Gastrocnemius medialis (tissue), 4 donors: ENCODE measurements around the gene ANGPTL7. TPM values are rescaled to one million over a fixed set of nuclear protein-coding genes. Genes with fewer than 3 reads are reported as not detected.

Experiments
- ATAC-seq, 2 donors: fragments of 150-250 bp; one replicate each; pipeline ENCODE4 v1.9.1; 2016
- DNase-seq, 2 donors: peaks; one replicate each; pipeline ENCODE4 v3.0.0-alpha.2; 2019
- H3K27ac ChIP-seq, 4 donors: fragments of 200-600 bp; sonication (generic); 1 replicate in 1 of 4; 2 replicates in 3 of 4; pipeline ENCODE4 v1.5.1; 2016 to 2018; ENCODE audit warnings: mild to moderate bottlenecking in 2 of 4, moderate library complexity in 1 of 4
- H3K27me3 ChIP-seq, 3 donors: fragments of 200-600 bp; sonication (generic) in 2 of 3; 1 replicate in 1 of 3; 2 replicates in 2 of 3; pipeline versions ENCODE4 v1.5.1 to v1.6.0; 2016 to 2019; ENCODE audit warnings: mild to moderate bottlenecking in 1 of 3, moderate library complexity in 1 of 3
- H3K36me3 ChIP-seq, 2 donors: fragments of 200-600 bp; sonication (generic) in 1 of 2; one replicate each; pipeline ENCODE4 v1.5.1; 2017 to 2018
- H3K4me1 ChIP-seq, 2 donors: fragments of 200-600 bp; sonication (generic) in 1 of 2; one replicate each; pipeline ENCODE4 v1.5.1; 2016 to 2017; ENCODE audit warnings: mild to moderate bottlenecking in 2 of 2
- H3K4me3 ChIP-seq, 4 donors: fragments of 200-600 bp; sonication (generic) in 3 of 4; 1 replicate in 1 of 4; 2 replicates in 3 of 4; pipeline ENCODE4 v1.5.1; 2016 to 2019; ENCODE audit warnings: mild to moderate bottlenecking in 2 of 4
- H3K9me3 ChIP-seq, 3 donors: fragments of 200-600 bp; sonication (generic) in 2 of 3; 1 replicate in 1 of 3; 2 replicates in 2 of 3; pipeline ENCODE4 v1.5.1; 2016 to 2019
- CTCF ChIP-seq, 5 experiments: fragments of 450-650 bp in 3 of 5; fragments of 200-600 bp in 2 of 5; sonication (generic) in 2 of 5; IDR thresholded peaks in 4 of 5; conservative IDR thresholded peaks in 1 of 5; 1 replicate in 4 of 5; 2 replicates in 1 of 5; pipeline ENCODE4 v1.5.1; 2016 to 2019; ENCODE audit warnings: antibody characterized with exemption in 5 of 5, mild to moderate bottlenecking in 3 of 5, moderate library complexity in 3 of 5
- POLR2A ChIP-seq, 2 donors: fragments of 450-650 bp; IDR thresholded peaks; one replicate each; pipeline ENCODE4 v1.6.1; 2017; ENCODE audit warnings: antibody characterized with exemption in 2 of 2, mild to moderate bottlenecking in 2 of 2, moderate library complexity in 2 of 2
- in situ Hi-C, 4 donors: fragments of 200-750 bp; cut with MboI; loops; one replicate each; pipeline versions ENCODE4 v1.15.0 to v1.8.0; 2017; ENCODE audit warnings: low sequenced_read_pairs in 4 of 4
- intact Hi-C: fragments of 100-400 bp; cut with DNase I; formaldehyde crosslinking; loops from one replicate; pipeline ENCODE4 v1.15.1; 2023; ENCODE audit warnings: low total_unique reads
- total RNA-seq, 4 donors: library from RNA; depleted of rRNA; stranded (reverse); fragments of >200 nt; gene quantifications; one replicate each; pipeline versions ENCODE4 v1.1.0 to v1.2.3, GENCODE V29; 2016

The ANGPTL7 gene
- total RNA-seq, 4 donors from 2014 or later: 0.56 to 30.7 (median 3.3) TPM

- no peaks in the 10 kb centered on the region for H3K4me1 ChIP-seq
- H3K36me3 ChIP-seq: peaks cover 0 to 86% of the 10 kb centered on the region in 2 donors
- in situ Hi-C loops: no loop called here
- H3K27ac ChIP-seq: peak overlapping the region in 2 of 4 donors; percentile 34 to 59
- intact Hi-C loops: no loop called here
- no peaks in the 10 kb centered on the region for H3K9me3 ChIP-seq
- no peak overlapping the region for H3K4me3 ChIP-seq
- TF ChIP-seq POLR2A (IDR thresholded peaks at IDR 0.05): no peak
- TF ChIP-seq CTCF (IDR thresholded peaks at IDR 0.05 in 4 of 5, conservative IDR thresholded peaks at IDR 0.05 in 1 of 5): no peak
- DNase-seq (no peak), ATAC-seq (peak; percentile 58 to 60)
- no peaks in the 10 kb centered on the region for H3K27me3 ChIP-seq
Observed at GRCh38 chr1:11215381-11216005, 26.3 kb downstream of the ANGPTL7 start.

GRCh38 chr1:11216074-11216473 lies 26.9 kb downstream of the ANGPTL7 start:
- Histone ChIP-seq H3K36me3 (peaks cover 0 to 80% of the 10 kb centered on the region in 2 donors), H3K9me3 (no peaks in the 10 kb centered on the region), H3K4me3 (no peak overlapping the region), H3K4me1 (no peaks in the 10 kb centered on the region), H3K27ac (peak overlapping the region in 1 of 4 donors; percentile 26), H3K27me3 (no peaks in the 10 kb centered on the region)
- DNase-seq (no peak), ATAC-seq (no peak)
- in situ Hi-C loops (no loop called here), intact Hi-C loops (no loop called here)
- no peak for TF ChIP-seq CTCF (IDR thresholded peaks at IDR 0.05 in 4 of 5, conservative IDR thresholded peaks at IDR 0.05 in 1 of 5)
- no peak for TF ChIP-seq POLR2A (IDR thresholded peaks at IDR 0.05)

- Histone ChIP-seq H3K9me3 (no peaks in the 10 kb centered on the region), H3K27ac (no peak overlapping the region), H3K36me3 (peaks cover 3 to 92% of the 10 kb centered on the region in 2 donors), H3K27me3 (no peaks in the 10 kb centered on the region), H3K4me1 (no peaks in the 10 kb centered on the region), H3K4me3 (no peak overlapping the region)
- DNase-seq (no peak), ATAC-seq (no peak)
- TF ChIP-seq POLR2A (IDR thresholded peaks at IDR 0.05) (no peak), CTCF (IDR thresholded peaks at IDR 0.05 in 4 of 5, conservative IDR thresholded peaks at IDR 0.05 in 1 of 5) (no peak)
- in situ Hi-C loops: loop anchor here in 1 of 4 donors (25.0 kb wide), 1 partner anchor 410 kb away; no protein-coding TSS in a partner anchor
- intact Hi-C loops: no loop called here
Observed at GRCh38 chr1:11227106-11228077, 38.2 kb downstream of the ANGPTL7 start.

- no peaks in the 10 kb centered on the region for H3K9me3 ChIP-seq
- no peak overlapping the region for H3K4me3 ChIP-seq
- DNase-seq (no peak), ATAC-seq (no peak)
- H3K4me1 ChIP-seq: no peaks in the 10 kb centered on the region
- in situ Hi-C loops: loop anchor here in 1 of 4 donors (25.0 kb wide), 1 partner anchor 408 kb away; no protein-coding TSS in a partner anchor
- H3K36me3 ChIP-seq: peaks cover 6 to 92% of the 10 kb centered on the region in 2 donors
- intact Hi-C loops: no loop called here
- no peak for TF ChIP-seq CTCF (IDR thresholded peaks at IDR 0.05 in 4 of 5, conservative IDR thresholded peaks at IDR 0.05 in 1 of 5)
- TF ChIP-seq POLR2A (IDR thresholded peaks at IDR 0.05): no peak
- H3K27ac ChIP-seq: no peak overlapping the region
- H3K27me3 ChIP-seq: no peaks in the 10 kb centered on the region
Observed at GRCh38 chr1:11229203-11229602, 40.0 kb downstream of the ANGPTL7 start.
